ENCODE data around the gene IQCH. TPM values are rescaled to one million over a fixed set of nuclear protein-coding genes. Genes with fewer than 3 reads are reported as not detected.

The IQCH gene
- total RNA-seq, 1 experiment from 2014 or later = 1.1 TPM

GRCh38 chr15:67350042-67350441 is 95.5 kb downstream of the IQCH start:
- H3K9ac ChIP-seq (ENCODE audit: extremely low read depth, insufficient read length, low read length) = no peak overlapping the region
- no peak overlapping the region for H4K5ac ChIP-seq (ENCODE audit: insufficient read length, low read depth, low read length)
- no peaks in the 10 kb centered on the region for H3K79me1 ChIP-seq (ENCODE audit: insufficient read depth, low read depth, low read length, poor library complexity, severe bottlenecking)
- no peak overlapping the region for H3K4me2 ChIP-seq (ENCODE audit: insufficient read depth, insufficient read length, low read length)
- Mint-ChIP-seq H3K4me1 (peaks cover 7 to 9% of the 10 kb centered on the region in 2 experiments), H3K36me3 (ENCODE audit: insufficient read depth in 1 of 3, low read depth in 3 of 3) (peaks cover 17 to 39% (median 23%) of the 10 kb centered on the region in 3 experiments), H3K27me3 (ENCODE audit: low read depth) (no peaks in the 10 kb centered on the region), H3K9me3 (peaks cover 28 to 34% of the 10 kb centered on the region in 2 experiments), H3K27ac (no peak overlapping the region), H3K4me3 (no peak overlapping the region)
- H3K23me2 ChIP-seq (ENCODE audit: insufficient read length, low read depth, low read length, poor library complexity, severe bottlenecking) = no peaks in the 10 kb centered on the region
- no peaks in the 10 kb centered on the region for H3K79me2 ChIP-seq (ENCODE audit: insufficient read depth, low read length)
- H4K8ac ChIP-seq (replicated peaks; ENCODE audit: insufficient read length, low read depth, low read length) = no peak overlapping the region
- no peak overlapping the region for H3K27ac ChIP-seq (ENCODE audit: insufficient read length, low read depth, low read length)
- H3K14ac ChIP-seq (ENCODE audit: insufficient read depth, low read length) = no peak overlapping the region
- no peak overlapping the region for H2BK120ac ChIP-seq (ENCODE audit: low read depth, low read length, poor library complexity, severe bottlenecking)
- no peaks in the 10 kb centered on the region for H3K9me3 ChIP-seq (ENCODE audit: control insufficient read depth, low read depth, low read length)
- no peak overlapping the region for H3T11ph ChIP-seq (ENCODE audit: low read length)
- no peak overlapping the region for H4K91ac ChIP-seq (ENCODE audit: insufficient read length, low read depth, low read length)
- H3K4ac ChIP-seq (ENCODE audit: low read depth, low read length) = no peak overlapping the region
- no peak overlapping the region for H3K18ac ChIP-seq (ENCODE audit: insufficient read length, low read depth, low read length)
- H4K20me1 ChIP-seq (ENCODE audit: control insufficient read depth, insufficient read depth, insufficient read length) = no peaks in the 10 kb centered on the region
- no peaks in the 10 kb centered on the region for H3K27me3 ChIP-seq (ENCODE audit: insufficient read depth, low read length)
- H2BK20ac ChIP-seq (ENCODE audit: low read depth, low read length, poor library complexity, severe bottlenecking) = no peak overlapping the region
- H3K56ac ChIP-seq (ENCODE audit: insufficient read length, low read depth, low read length) = no peak overlapping the region
- no peak for DNase-seq
- H2AFZ ChIP-seq (ENCODE audit: low read length) = no peak overlapping the region
- no peak overlapping the region for H2BK15ac ChIP-seq (ENCODE audit: low read depth, low read length)
- no CpG with 5 or more reads among the region's 1 CpG for whole genome bisulfite sequencing (ENCODE audit: extremely low coverage, insufficient read length, low lambda C conversion rate)
- no peak overlapping the region for H2BK12ac ChIP-seq (ENCODE audit: insufficient read length, low read depth, low read length)
- H2BK5ac ChIP-seq (ENCODE audit: insufficient read length, low read length) = no peak overlapping the region
- TF ChIP-seq, protein P1, sequence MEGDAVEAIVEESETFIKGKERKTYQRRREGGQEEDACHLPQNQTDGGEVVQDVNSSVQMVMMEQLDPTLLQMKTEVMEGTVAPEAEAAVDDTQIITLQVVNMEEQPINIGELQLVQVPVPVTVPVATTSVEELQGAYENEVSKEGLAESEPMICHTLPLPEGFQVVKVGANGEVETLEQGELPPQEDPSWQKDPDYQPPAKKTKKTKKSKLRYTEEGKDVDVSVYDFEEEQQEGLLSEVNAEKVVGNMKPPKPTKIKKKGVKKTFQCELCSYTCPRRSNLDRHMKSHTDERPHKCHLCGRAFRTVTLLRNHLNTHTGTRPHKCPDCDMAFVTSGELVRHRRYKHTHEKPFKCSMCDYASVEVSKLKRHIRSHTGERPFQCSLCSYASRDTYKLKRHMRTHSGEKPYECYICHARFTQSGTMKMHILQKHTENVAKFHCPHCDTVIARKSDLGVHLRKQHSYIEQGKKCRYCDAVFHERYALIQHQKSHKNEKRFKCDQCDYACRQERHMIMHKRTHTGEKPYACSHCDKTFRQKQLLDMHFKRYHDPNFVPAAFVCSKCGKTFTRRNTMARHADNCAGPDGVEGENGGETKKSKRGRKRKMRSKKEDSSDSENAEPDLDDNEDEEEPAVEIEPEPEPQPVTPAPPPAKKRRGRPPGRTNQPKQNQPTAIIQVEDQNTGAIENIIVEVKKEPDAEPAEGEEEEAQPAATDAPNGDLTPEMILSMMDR (conservative IDR thresholded peaks at IDR 0.05) = no peak
- H2AK5ac ChIP-seq (ENCODE audit: insufficient read length, low read length) = no peak overlapping the region
- no peak overlapping the region for H3K23ac ChIP-seq (ENCODE audit: insufficient read length, low read depth, low read length)
- H3K4me1 ChIP-seq (ENCODE audit: insufficient read depth, low read length) = no peaks in the 10 kb centered on the region; the same call in none of the 2 replicates

Data from H9 (cell line).